ENCODE measurements around the gene OR10G7. TPM values are rescaled to one million over a fixed set of nuclear protein-coding genes. Genes with fewer than 3 reads are reported as not detected.

OR10G7 gene
- total RNA-seq, 2 donors from 2014 or later = not detected

DNA sequence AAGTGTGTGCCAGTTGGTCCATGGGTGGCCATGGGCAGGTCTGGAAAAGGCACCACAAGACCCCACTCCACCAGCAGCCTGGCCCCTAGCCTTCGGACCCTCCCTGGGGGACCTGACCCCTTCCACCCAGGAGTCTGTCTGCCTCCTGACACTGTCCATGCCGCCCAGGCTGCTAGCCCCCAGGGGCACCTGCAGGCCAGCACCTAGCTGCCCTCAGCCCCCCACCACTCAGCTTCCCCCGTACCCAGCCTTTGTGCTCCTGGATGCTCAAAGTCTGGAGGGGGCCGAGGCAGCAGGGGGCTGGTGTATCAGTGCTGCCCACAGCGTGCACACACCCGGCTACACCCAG, 34.3 kb upstream of the OR10G7 start:
- no peaks in the 10 kb centered on the region for H3K9me3 ChIP-seq
- intact Hi-C loops (cut with DNase I) = loop anchor here (10.0 kb wide), 1 partner anchor 519 kb away; no protein-coding TSS in a partner anchor
- TF ChIP-seq POLR2AphosphoS5 (IDR thresholded peaks at IDR 0.05) (no peak), POLR2A (IDR thresholded peaks at IDR 0.05) (no peak), CTCF (IDR thresholded peaks at IDR 0.05) (no peak)
- no peaks in the 10 kb centered on the region for H3K27me3 ChIP-seq (replicated peaks; ENCODE audit: insufficient read depth)
- no peak overlapping the region for H3K27ac ChIP-seq
- WGBS = 66% methylated on average over 6 of the region's 6 CpGs
- no peaks in the 10 kb centered on the region for H3K36me3 ChIP-seq
- no peak overlapping the region for H3K4me3 ChIP-seq
- H3K4me1 ChIP-seq (replicated peaks) = no peaks in the 10 kb centered on the region
- DNase-seq (ENCODE audit: low spot score) = no peak

DNA sequence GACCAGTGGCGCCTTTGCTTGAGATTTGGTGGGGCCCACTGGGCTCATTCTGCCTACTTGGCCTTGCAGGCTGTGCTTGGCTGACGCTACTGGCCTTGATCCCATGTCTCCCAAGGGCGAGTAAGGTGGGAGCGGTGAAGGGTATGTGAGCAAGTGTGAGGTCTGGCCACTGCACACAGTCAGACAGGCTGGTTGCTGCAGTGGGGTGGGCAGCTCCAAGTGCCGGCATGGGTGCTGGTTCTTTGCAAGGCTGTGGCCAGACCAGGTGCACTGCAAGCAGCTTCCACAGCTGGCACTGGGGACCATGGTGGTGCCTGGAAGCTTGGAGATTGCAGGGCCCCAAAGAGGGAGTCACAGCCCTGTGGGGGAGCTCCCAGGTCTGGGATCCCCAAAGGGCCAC, 33.4 kb upstream of the OR10G7 start:
- intact Hi-C loops (cut with DNase I) = loop anchor here (10.0 kb wide), 1 partner anchor 520 kb away; no protein-coding TSS in a partner anchor

DNA sequence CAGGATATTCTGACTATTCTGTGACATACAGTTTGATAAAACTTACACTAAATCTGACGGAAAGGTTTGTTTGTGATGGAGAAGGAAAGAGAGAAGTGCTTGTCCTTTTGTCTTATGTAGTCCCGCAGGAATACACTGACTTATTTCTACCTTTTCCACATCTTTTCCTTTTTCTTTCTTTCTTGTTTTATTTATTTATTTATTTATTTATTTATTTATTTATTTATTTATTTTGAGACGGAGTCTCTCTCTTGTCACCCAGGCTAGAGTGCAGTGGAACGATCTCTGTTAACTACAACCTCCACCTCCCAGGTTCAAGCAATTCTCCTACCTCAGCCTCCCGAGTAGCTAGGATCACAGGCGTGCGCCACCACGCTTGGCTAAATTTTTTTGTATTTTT, 31.0 kb upstream of the OR10G7 start:
- peaks cover 4% of the 10 kb centered on the region for H3K27me3 ChIP-seq (replicated peaks; ENCODE audit: insufficient read depth)
- TF ChIP-seq CTCF (IDR thresholded peaks at IDR 0.05) (no peak), POLR2AphosphoS5 (IDR thresholded peaks at IDR 0.05) (no peak), POLR2A (IDR thresholded peaks at IDR 0.05) (no peak)
- H3K9me3 ChIP-seq = no peaks in the 10 kb centered on the region
- H3K4me3 ChIP-seq = no peak overlapping the region
- H3K4me1 ChIP-seq (replicated peaks) = no peaks in the 10 kb centered on the region
- WGBS = 86% methylated on average over 8 of the region's 8 CpGs
- H3K27ac ChIP-seq = no peak overlapping the region
- no peak for DNase-seq (ENCODE audit: low spot score)
- intact Hi-C loops (cut with DNase I) = loop anchor here (10.0 kb wide), 1 partner anchor 523 kb away; no protein-coding TSS in a partner anchor
- no peaks in the 10 kb centered on the region for H3K36me3 ChIP-seq

More for the DNA sequence above, 33.4 kb upstream of the OR10G7 start:
- no peaks in the 10 kb centered on the region for H3K4me1 ChIP-seq (replicated peaks)
- no peak for DNase-seq (ENCODE audit: low spot score)
- peaks cover 3% of the 10 kb centered on the region for H3K27me3 ChIP-seq (replicated peaks; ENCODE audit: insufficient read depth)
- no peaks in the 10 kb centered on the region for H3K36me3 ChIP-seq
- H3K4me3 ChIP-seq = no peak overlapping the region
- TF ChIP-seq POLR2A (IDR thresholded peaks at IDR 0.05) (no peak), POLR2AphosphoS5 (IDR thresholded peaks at IDR 0.05) (no peak), CTCF (IDR thresholded peaks at IDR 0.05) (no peak)
- H3K27ac ChIP-seq = no peak overlapping the region
- no peaks in the 10 kb centered on the region for H3K9me3 ChIP-seq
- WGBS = 94% methylated on average over 5 of the region's 5 CpGs

DNA sequence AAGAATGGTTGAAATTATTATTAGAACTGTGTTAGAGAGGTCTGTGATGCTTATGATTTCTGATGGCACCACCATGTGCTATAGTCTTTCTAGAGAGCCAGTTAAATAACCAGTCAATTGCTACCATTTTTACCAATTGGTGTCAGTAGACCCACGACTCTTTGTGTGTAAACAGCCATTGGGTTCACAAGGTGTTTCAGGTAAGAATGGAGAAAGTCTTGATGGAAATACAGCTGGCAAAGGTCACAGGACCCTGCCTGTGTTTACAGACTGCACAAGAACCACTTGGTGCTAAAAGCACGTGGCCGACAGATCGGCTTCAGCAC, 30.5 kb upstream of the OR10G7 start:
- no peaks in the 10 kb centered on the region for H3K4me1 ChIP-seq (replicated peaks)
- intact Hi-C loops (cut with DNase I) = loop anchor here (10.0 kb wide), 1 partner anchor 523 kb away; no protein-coding TSS in a partner anchor
- H3K4me3 ChIP-seq = no peak overlapping the region
- H3K9me3 ChIP-seq = no peaks in the 10 kb centered on the region
- WGBS = 67% methylated on average over 4 of the region's 4 CpGs
- peaks cover 4% of the 10 kb centered on the region for H3K27me3 ChIP-seq (replicated peaks; ENCODE audit: insufficient read depth)
- no peak for DNase-seq (ENCODE audit: low spot score)
- no peaks in the 10 kb centered on the region for H3K36me3 ChIP-seq
- no peak overlapping the region for H3K27ac ChIP-seq
- TF ChIP-seq POLR2AphosphoS5 (IDR thresholded peaks at IDR 0.05) (no peak), CTCF (IDR thresholded peaks at IDR 0.05) (no peak), POLR2A (IDR thresholded peaks at IDR 0.05) (no peak)

DNA sequence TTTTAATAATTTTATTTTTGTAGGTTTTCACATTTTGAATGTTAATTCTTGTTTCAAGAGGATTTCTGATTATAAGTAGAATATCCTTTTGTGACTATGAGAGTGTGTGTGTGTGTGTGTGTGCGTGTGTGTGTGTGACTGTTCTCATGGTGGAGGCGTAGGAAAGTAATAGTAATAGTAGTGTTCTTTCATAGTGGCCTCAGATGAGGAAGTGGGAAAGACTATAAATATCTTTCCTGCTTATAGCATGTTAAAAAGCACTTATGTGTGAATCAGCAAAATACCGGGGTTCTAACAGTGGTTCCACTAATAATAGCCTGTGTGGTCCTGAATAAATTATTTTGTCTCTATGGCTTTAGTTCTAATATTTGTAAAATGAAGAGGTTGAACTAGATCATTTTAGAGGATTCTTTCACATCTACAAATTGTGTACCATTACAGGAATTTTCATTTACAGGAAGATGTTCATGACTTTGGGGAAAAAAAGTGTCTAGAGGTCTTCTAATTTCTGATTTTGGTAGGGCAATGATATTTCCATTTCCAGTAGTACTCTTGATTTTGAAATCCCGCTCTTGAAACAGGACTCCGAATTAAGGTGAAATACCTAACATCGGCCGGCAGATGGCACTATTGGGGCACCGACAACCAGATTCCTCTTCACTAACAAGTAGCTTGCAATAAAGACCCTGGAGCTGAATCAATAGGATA, 29.9 kb upstream of the OR10G7 start:
- H3K27me3 ChIP-seq (replicated peaks; ENCODE audit: insufficient read depth) = peaks cover 4% of the 10 kb centered on the region
- 9% methylated on average over 8 of the region's 8 CpGs for WGBS
- no peak for DNase-seq (ENCODE audit: low spot score)

More for the DNA sequence above, 29.9 kb upstream of the OR10G7 start:
- Histone ChIP-seq H3K27ac (no peak overlapping the region), H3K4me3 (no peak overlapping the region), H3K4me1 (replicated peaks) (no peaks in the 10 kb centered on the region), H3K36me3 (no peaks in the 10 kb centered on the region), H3K9me3 (no peaks in the 10 kb centered on the region)
- intact Hi-C loops (cut with DNase I) = loop anchor here (10.0 kb wide), 1 partner anchor 524 kb away; no protein-coding TSS in a partner anchor
- TF ChIP-seq CTCF (IDR thresholded peaks at IDR 0.05) (peak; percentile 11 to 84 (median 56)), POLR2AphosphoS5 (IDR thresholded peaks at IDR 0.05) (no peak)
